ENCODE results near the gene CYLD.

DNA sequence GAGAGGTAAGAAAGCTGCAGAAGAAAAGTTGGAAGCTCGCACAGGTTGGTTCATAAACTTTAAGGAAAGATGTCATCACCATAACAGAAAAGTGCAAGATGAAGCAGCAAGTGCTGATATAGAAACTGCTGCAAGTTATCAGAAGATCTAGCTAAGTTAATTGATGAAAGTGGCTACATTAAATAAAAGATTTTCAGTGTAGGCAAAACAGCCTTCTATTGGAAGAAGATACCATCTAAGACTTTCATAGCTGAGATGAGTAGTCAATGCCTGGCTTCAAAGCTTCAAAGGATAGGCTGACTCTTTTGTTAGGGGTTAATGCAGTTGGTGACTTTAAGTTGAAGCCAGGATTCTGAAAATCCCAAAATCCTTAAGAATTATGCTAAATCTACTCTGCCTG is 24.0 kb downstream of the CYLD start:
- TF ChIP-seq EGR1 (IDR thresholded peaks at IDR 0.05), result no peak
- no peak for TF ChIP-seq TAF1 (IDR thresholded peaks at IDR 0.05; ENCODE audit: low read depth)
- TF ChIP-seq, protein P1, sequence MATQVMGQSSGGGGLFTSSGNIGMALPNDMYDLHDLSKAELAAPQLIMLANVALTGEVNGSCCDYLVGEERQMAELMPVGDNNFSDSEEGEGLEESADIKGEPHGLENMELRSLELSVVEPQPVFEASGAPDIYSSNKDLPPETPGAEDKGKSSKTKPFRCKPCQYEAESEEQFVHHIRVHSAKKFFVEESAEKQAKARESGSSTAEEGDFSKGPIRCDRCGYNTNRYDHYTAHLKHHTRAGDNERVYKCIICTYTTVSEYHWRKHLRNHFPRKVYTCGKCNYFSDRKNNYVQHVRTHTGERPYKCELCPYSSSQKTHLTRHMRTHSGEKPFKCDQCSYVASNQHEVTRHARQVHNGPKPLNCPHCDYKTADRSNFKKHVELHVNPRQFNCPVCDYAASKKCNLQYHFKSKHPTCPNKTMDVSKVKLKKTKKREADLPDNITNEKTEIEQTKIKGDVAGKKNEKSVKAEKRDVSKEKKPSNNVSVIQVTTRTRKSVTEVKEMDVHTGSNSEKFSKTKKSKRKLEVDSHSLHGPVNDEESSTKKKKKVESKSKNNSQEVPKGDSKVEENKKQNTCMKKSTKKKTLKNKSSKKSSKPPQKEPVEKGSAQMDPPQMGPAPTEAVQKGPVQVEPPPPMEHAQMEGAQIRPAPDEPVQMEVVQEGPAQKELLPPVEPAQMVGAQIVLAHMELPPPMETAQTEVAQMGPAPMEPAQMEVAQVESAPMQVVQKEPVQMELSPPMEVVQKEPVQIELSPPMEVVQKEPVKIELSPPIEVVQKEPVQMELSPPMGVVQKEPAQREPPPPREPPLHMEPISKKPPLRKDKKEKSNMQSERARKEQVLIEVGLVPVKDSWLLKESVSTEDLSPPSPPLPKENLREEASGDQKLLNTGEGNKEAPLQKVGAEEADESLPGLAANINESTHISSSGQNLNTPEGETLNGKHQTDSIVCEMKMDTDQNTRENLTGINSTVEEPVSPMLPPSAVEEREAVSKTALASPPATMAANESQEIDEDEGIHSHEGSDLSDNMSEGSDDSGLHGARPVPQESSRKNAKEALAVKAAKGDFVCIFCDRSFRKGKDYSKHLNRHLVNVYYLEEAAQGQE (IDR thresholded peaks at IDR 0.05; ENCODE audit: low read depth), result no peak
